Body of pancreas (tissue), 4 donors: ENCODE results near the gene GTF2F2.

Source experiments
- POLR2A ChIP-seq, 3 donors: fragments of 450-650 bp; IDR thresholded peaks; one replicate each; pipeline ENCODE4 v1.6.1; 2016; ENCODE audit warnings: antibody characterized with exemption in 3 of 3, mild to moderate bottlenecking in 2 of 3
- TF ChIP-seq, protein P1 (sequence below), 7 experiments: fragments of 450-650 bp in 4 of 7; fragments of 200-600 bp in 3 of 7; sonication (generic) in 3 of 7; IDR thresholded peaks; one replicate each; pipeline ENCODE4 v1.5.1; 2016 to 2019; ENCODE audit warnings: antibody characterized with exemption in 7 of 7

DNA sequence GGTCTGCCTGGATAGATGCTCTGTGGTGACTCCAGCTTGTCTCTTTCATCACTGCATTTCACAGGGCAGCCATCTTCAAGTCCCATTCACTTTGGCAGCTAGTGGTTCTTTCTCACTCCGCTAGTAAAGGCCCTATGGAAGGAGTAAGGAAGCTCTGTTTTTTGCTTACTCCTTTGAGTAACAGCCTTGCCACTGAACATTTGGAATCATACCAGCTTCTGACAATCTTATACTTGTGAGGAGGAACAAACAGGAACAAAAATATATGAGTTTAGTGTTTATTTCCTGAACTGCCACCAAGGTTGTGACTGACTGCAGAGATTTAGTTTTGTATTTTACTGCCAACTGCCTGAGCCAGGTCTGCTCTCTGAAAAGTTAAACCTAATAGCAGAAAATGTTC, 41.9 kb downstream of the GTF2F2 start:
- TF ChIP-seq, protein P1, sequence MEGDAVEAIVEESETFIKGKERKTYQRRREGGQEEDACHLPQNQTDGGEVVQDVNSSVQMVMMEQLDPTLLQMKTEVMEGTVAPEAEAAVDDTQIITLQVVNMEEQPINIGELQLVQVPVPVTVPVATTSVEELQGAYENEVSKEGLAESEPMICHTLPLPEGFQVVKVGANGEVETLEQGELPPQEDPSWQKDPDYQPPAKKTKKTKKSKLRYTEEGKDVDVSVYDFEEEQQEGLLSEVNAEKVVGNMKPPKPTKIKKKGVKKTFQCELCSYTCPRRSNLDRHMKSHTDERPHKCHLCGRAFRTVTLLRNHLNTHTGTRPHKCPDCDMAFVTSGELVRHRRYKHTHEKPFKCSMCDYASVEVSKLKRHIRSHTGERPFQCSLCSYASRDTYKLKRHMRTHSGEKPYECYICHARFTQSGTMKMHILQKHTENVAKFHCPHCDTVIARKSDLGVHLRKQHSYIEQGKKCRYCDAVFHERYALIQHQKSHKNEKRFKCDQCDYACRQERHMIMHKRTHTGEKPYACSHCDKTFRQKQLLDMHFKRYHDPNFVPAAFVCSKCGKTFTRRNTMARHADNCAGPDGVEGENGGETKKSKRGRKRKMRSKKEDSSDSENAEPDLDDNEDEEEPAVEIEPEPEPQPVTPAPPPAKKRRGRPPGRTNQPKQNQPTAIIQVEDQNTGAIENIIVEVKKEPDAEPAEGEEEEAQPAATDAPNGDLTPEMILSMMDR (IDR thresholded peaks at IDR 0.05): no peak
- no peak for TF ChIP-seq POLR2A (IDR thresholded peaks at IDR 0.05)
